ENCODE measurements around the gene MCF2L. TPM values are rescaled to one million over a fixed set of nuclear protein-coding genes. Genes with fewer than 3 reads are reported as not detected.

The MCF2L gene
- total and polyA plus RNA-seq, 8 donors = 16.0 to 83.6 (median 23.6) TPM

DNA sequence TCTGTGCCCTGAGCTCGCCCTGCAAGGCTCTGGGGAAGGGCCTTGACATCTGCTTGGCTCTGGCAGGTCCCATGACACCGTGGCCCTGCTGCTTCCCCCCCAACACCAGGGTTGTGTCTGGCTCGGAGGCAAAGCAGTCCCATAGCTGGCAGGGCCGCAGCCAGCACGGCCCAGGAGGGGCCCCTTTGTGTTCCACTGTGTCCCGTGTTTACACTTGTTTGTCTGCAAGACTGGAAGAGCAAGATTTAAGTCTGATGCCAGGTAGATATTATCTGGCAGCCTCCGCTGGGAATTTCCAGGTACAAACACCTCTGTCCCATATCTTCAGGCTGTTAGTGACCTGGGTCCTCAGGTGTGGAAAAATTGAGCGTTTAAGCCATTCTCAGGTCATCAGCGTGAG, 44.3 kb downstream of the MCF2L start:
- intact Hi-C loops (cut with DNase I) = no loop called here
- DNase-seq (peak in 2 of 6 donors; percentile 41 to 67), FAIRE-seq (no peak), ATAC-seq (peak; percentile 55 to 87 (median 70))
- WGBS, 2 donors = 17 to 22% methylated on average over 9 of the region's 9 CpGs
- Histone ChIP-seq H3K4me1 (peaks cover 0 to 7% (median 0%) of the 10 kb centered on the region in 3 donors), H3K27ac (peak overlapping the region in 2 of 4 donors; percentile 64 to 74), H3K4me3 (no peak overlapping the region), H3K9me3 (no peaks in the 10 kb centered on the region), H3K27me3 (no peaks in the 10 kb centered on the region), H3K36me3 (peaks cover 0 to 13% (median 0%) of the 10 kb centered on the region in 3 donors)
- TF ChIP-seq, protein P1, sequence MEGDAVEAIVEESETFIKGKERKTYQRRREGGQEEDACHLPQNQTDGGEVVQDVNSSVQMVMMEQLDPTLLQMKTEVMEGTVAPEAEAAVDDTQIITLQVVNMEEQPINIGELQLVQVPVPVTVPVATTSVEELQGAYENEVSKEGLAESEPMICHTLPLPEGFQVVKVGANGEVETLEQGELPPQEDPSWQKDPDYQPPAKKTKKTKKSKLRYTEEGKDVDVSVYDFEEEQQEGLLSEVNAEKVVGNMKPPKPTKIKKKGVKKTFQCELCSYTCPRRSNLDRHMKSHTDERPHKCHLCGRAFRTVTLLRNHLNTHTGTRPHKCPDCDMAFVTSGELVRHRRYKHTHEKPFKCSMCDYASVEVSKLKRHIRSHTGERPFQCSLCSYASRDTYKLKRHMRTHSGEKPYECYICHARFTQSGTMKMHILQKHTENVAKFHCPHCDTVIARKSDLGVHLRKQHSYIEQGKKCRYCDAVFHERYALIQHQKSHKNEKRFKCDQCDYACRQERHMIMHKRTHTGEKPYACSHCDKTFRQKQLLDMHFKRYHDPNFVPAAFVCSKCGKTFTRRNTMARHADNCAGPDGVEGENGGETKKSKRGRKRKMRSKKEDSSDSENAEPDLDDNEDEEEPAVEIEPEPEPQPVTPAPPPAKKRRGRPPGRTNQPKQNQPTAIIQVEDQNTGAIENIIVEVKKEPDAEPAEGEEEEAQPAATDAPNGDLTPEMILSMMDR (IDR thresholded peaks at IDR 0.05) = no peak

DNA sequence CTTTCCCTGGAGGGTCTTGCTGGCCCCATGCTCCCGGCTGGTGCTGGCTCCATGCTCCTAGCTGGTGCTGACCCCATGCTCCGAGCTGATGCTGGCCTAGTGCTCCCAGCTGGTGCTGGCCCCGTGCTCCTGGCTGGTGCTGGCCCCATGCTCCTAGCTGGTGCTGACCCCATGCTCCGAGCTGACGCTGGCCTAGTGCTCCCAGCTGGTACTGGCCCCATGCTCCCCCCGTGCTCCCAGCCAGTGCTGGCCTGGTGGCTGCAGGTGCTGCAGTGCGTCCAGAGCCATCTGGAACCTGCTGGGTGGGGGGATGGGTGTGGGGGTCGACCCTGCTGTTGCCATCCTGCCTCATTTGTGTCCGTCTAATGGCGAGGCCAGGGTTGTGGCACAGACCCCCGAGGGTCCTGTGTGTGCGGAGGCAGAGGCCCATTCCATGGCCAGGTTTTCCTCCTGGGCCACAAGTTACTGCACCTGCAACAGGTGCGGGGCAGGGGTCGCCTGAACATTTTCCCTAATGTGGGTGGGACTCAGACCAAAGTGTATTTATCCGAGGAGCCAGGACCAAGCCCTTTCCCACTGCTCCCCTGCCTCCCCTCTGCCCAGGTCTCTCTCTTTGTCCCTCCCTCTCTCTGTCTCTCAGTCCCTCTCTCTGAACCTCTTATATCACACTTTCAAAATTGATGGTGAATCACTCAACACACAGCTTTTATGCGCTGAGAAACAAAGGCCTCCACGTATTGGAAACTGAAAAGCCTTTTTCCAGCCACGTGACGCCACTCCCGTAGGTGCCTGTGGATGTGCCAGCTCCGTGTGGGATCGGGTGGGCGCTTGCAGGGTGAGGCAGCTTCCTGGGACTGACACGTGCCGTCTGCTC, 45.1 kb downstream of the MCF2L start:
- no peaks in the 10 kb centered on the region for H3K9me3 ChIP-seq
- no peak for FAIRE-seq
- TF ChIP-seq, protein P1 (IDR thresholded peaks at IDR 0.05) = no peak
- intact Hi-C loops (cut with DNase I) = no loop called here
- peak overlapping the region in 2 of 4 donors; percentile 64 to 74 for H3K27ac ChIP-seq
- no peaks in the 10 kb centered on the region for H3K27me3 ChIP-seq
- ATAC-seq = peak in 2 of 4 donors; percentile 10 to 29
- peaks cover 0 to 13% (median 0%) of the 10 kb centered on the region in 3 donors for H3K36me3 ChIP-seq
- H3K4me1 ChIP-seq = peaks cover 0 to 7% (median 0%) of the 10 kb centered on the region in 3 donors
- DNase-seq = peak in 1 of 6 donors; percentile 66
- 82% methylated on average over 25 of the region's 25 CpGs for WGBS, 2 donors
- H3K4me3 ChIP-seq = no peak overlapping the region

- Histone ChIP-seq H3K27me3 (no peaks in the 10 kb centered on the region), H3K9me3 (no peaks in the 10 kb centered on the region), H3K4me1 (peaks cover 0 to 7% (median 0%) of the 10 kb centered on the region in 3 donors), H3K36me3 (peaks cover 0 to 13% (median 0%) of the 10 kb centered on the region in 3 donors), H3K4me3 (no peak overlapping the region), H3K27ac (no peak overlapping the region)
- TF ChIP-seq, protein P1 (IDR thresholded peaks at IDR 0.05) = no peak
- ATAC-seq = peak in 1 of 4 donors; percentile 6
- FAIRE-seq = no peak
- peak in 2 of 6 donors; percentile 29 to 61 for DNase-seq
- WGBS, 2 donors = 86 to 89% methylated on average over 30 to 31 of the region's 31 CpGs
- intact Hi-C loops (cut with DNase I) = no loop called here
These were observed 46.0 kb downstream of the MCF2L start for GRCh38 chr13:113014752-113015745.

GRCh38 chr13:113015826-113016525, 47.0 kb downstream of the MCF2L start:
- Histone ChIP-seq H3K27me3 (no peaks in the 10 kb centered on the region), H3K4me1 (peaks cover 0 to 7% (median 0%) of the 10 kb centered on the region in 3 donors), H3K36me3 (peaks cover 0 to 13% (median 0%) of the 10 kb centered on the region in 3 donors), H3K9me3 (no peaks in the 10 kb centered on the region), H3K27ac (no peak overlapping the region), H3K4me3 (no peak overlapping the region)
- no peak for FAIRE-seq
- WGBS, 2 donors = 88% methylated on average over 22 of the region's 22 CpGs
- intact Hi-C loops (cut with DNase I) = no loop called here
- TF ChIP-seq, protein P1 (IDR thresholded peaks at IDR 0.05) = no peak
- peak in 2 of 6 donors; percentile 21 to 47 for DNase-seq
- ATAC-seq = no peak
